HG03045 (cell line): ENCODE measurements around the gene ZC3H12D.

Experiments
- ATAC-seq: cut with Tn5 transposase; IDR thresholded peaks from one replicate; pipeline ENCODE4 v1.9.1; 2021; ENCODE audit warnings: mild to moderate bottlenecking, moderate library complexity; ENCODE audit not compliant: unreplicated experiment

Gene ZC3H12D

GRCh38 chr6:149421132-149421531 lies 63.7 kb downstream of the ZC3H12D start:
- no peak for ATAC-seq

- no peak for ATAC-seq
These were observed 65.0 kb downstream of the ZC3H12D start for GRCh38 chr6:149419696-149420404.

GRCh38 chr6:149414821-149415220 lies 70.0 kb downstream of the ZC3H12D start:
- no peak for ATAC-seq

GRCh38 chr6:149414009-149414408 lies 70.8 kb downstream of the ZC3H12D start:
- no peak for ATAC-seq

- ATAC-seq, result no peak
These were observed 74.3 kb downstream of the ZC3H12D start for GRCh38 chr6:149410557-149410956.

GRCh38 chr6:149409617-149410016 lies 75.2 kb downstream of the ZC3H12D start:
- ATAC-seq, result no peak

- no peak for ATAC-seq
These were observed 78.7 kb downstream of the ZC3H12D start for GRCh38 chr6:149405823-149406765.

- ATAC-seq, result no peak
These were observed 81.3 kb downstream of the ZC3H12D start for GRCh38 chr6:149403534-149403933.

GRCh38 chr6:149400050-149400449 lies 84.8 kb downstream of the ZC3H12D start, which contains the start of gene SUMO4:
TSS of gene SUMO4 (plus strand) at chr6:149400262. CDS start at chr6:149400392, 130 bp downstream.
- ATAC-seq, result no peak

GRCh38 chr6:149397384-149397783 lies 87.4 kb downstream of the ZC3H12D start:
- no peak for ATAC-seq
